Liver (tissue), 9 donors: ENCODE results near the gene CA6. TPM values are rescaled to one million over a fixed set of nuclear protein-coding genes. Genes with fewer than 3 reads are reported as not detected.

Experiments used
- DNase-seq: peaks from one replicate; pipeline ENCODE4 v3.0.0-alpha.2; 2017; ENCODE audit warnings: low spot score
- H3K27ac ChIP-seq, 2 donors: one replicate each; pipeline ENCODE4 v1.7.0; 2013; ENCODE audit warnings: inconsistent platforms in 2 of 2, low read length in 2 of 2, control low read depth in 1 of 2, low read depth in 1 of 2, mild to moderate bottlenecking in 1 of 2
- H3K27me3 ChIP-seq, 4 donors: one replicate each; pipeline versions ENCODE4 v1.6.1 to v1.7.0; 2013; ENCODE audit warnings: low read length in 3 of 4, inconsistent platforms in 1 of 4, mild to moderate bottlenecking in 1 of 4, moderate library complexity in 1 of 4; ENCODE audit not compliant: control insufficient read depth in 4 of 4, insufficient read depth in 4 of 4
- H3K36me3 ChIP-seq, 4 donors: one replicate each; pipeline versions ENCODE4 v1.6.1 to v1.7.0; 2013; ENCODE audit warnings: low read length in 3 of 4, mild to moderate bottlenecking in 3 of 4, low read depth in 1 of 4, moderate library complexity in 1 of 4; ENCODE audit not compliant: control insufficient read depth in 4 of 4, insufficient read depth in 3 of 4
- H3K4me1 ChIP-seq, 4 donors: one replicate each; pipeline versions ENCODE4 v1.6.1 to v1.7.0; 2013; ENCODE audit warnings: low read length in 3 of 4, mild to moderate bottlenecking in 3 of 4, moderate library complexity in 1 of 4; ENCODE audit not compliant: control insufficient read depth in 4 of 4, insufficient read depth in 4 of 4
- H3K4me3 ChIP-seq, 3 donors: one replicate each; pipeline versions ENCODE4 v1.6.1 to v1.7.0; 2013; ENCODE audit warnings: low read length in 3 of 3, control low read depth in 1 of 3, low read depth in 1 of 3, mild to moderate bottlenecking in 1 of 3
- H3K9ac ChIP-seq, 2 donors: one replicate each; pipeline ENCODE4 v1.7.0; 2013; ENCODE audit warnings: low read length in 2 of 2, mild to moderate bottlenecking in 2 of 2, moderate library complexity in 2 of 2, control low read depth in 1 of 2, low read depth in 1 of 2
- H3K9me3 ChIP-seq, 4 donors: one replicate each; pipeline versions ENCODE4 v1.6.1 to v1.7.0; 2013; ENCODE audit warnings: low read length in 3 of 4; ENCODE audit not compliant: control insufficient read depth in 4 of 4
- ATF3 ChIP-seq: IDR thresholded peaks from 2 replicates; pipeline ENCODE4 v1.6.1; 2016; ENCODE audit warnings: antibody characterized with exemption
- CTCF ChIP-seq: fragments of 150-350 bp; IDR thresholded peaks from 2 replicates; pipeline ENCODE4 v1.5.1; 2017; ENCODE audit warnings: improper control_type of control experiment, low read depth, low read length; ENCODE audit not compliant: missing input control
- EGR1 ChIP-seq, 2 donors: IDR thresholded peaks; 2 replicates each; pipeline ENCODE4 v1.6.1; 2016 to 2018; ENCODE audit warnings: antibody characterized with exemption in 2 of 2, low read depth in 2 of 2
- FOXA1 ChIP-seq: IDR thresholded peaks from 2 replicates; pipeline ENCODE4 v1.6.1; 2016; ENCODE audit warnings: antibody characterized with exemption
- FOXA2 ChIP-seq: IDR thresholded peaks from 2 replicates; pipeline ENCODE4 v1.6.1; 2016; ENCODE audit warnings: antibody characterized with exemption
- GABPA ChIP-seq, 2 donors: IDR thresholded peaks in 1 of 2; conservative IDR thresholded peaks in 1 of 2; 2 replicates each; pipeline ENCODE4 v1.6.1; 2016; ENCODE audit warnings: antibody characterized with exemption in 2 of 2, mild to moderate bottlenecking in 1 of 2, moderate library complexity in 1 of 2
- HNF4A ChIP-seq, 2 donors: conservative IDR thresholded peaks; 2 replicates each; pipeline ENCODE4 v1.6.1; 2016; ENCODE audit warnings: antibody characterized with exemption in 2 of 2, mild to moderate bottlenecking in 2 of 2
- HNF4G ChIP-seq: IDR thresholded peaks from 2 replicates; pipeline ENCODE4 v1.6.1; 2016; ENCODE audit warnings: antibody characterized with exemption
- JUND ChIP-seq, 2 donors: IDR thresholded peaks; 2 replicates each; pipeline ENCODE4 v1.6.1; 2016; ENCODE audit warnings: antibody characterized with exemption in 2 of 2
- MAX ChIP-seq: IDR thresholded peaks from 2 replicates; pipeline ENCODE4 v1.6.1; 2016; ENCODE audit warnings: antibody characterized with exemption
- NR2F2 ChIP-seq: IDR thresholded peaks from 2 replicates; pipeline ENCODE4 v1.6.1; 2016; ENCODE audit warnings: antibody characterized with exemption
- RAD21 ChIP-seq, 2 donors: IDR thresholded peaks; 2 replicates each; pipeline ENCODE4 v1.6.1; 2016; ENCODE audit warnings: antibody characterized with exemption in 2 of 2, mild to moderate bottlenecking in 2 of 2
- REST ChIP-seq: IDR thresholded peaks from 2 replicates; pipeline ENCODE4 v1.6.1; 2016; ENCODE audit warnings: antibody characterized with exemption, mild to moderate bottlenecking
- RXRA ChIP-seq, 2 donors: IDR thresholded peaks; 2 replicates each; pipeline ENCODE4 v1.6.1; 2017 to 2018; ENCODE audit warnings: antibody characterized with exemption in 2 of 2, mild to moderate bottlenecking in 1 of 2
- SP1 ChIP-seq: IDR thresholded peaks from 2 replicates; pipeline ENCODE4 v1.6.1; 2018; ENCODE audit warnings: antibody characterized with exemption, mild to moderate bottlenecking
- TAF1 ChIP-seq: conservative IDR thresholded peaks from 2 replicates; pipeline ENCODE4 v1.6.1; 2016; ENCODE audit warnings: antibody characterized with exemption, mild to moderate bottlenecking
- YY1 ChIP-seq: IDR thresholded peaks from 2 replicates; pipeline ENCODE4 v1.6.1; 2016; ENCODE audit warnings: antibody characterized with exemption, mild to moderate bottlenecking
- ZBTB33 ChIP-seq: IDR thresholded peaks from 2 replicates; pipeline ENCODE4 v1.6.1; 2016; ENCODE audit warnings: antibody characterized with exemption
- WGBS: extraction: QIAGEN DNeasy Blood & Tissue Kit; methylation state at CpG from one replicate; pipeline ENCODE4 v1.1.7; 2013; 5-methylcytosine and 5-hydroxymethylcytosine counted together
- polyA plus RNA-seq, 2 donors: library from polyadenylated mRNA; stranded (reverse) in 1 of 2; unstranded in 1 of 2; fragments of 200-250 nt in 1 of 2; fragments of >200 nt in 1 of 2; fragmentation: Nextera tagmentation in 1 of 2; extraction: Ambion mirVana in 1 of 2; gene quantifications; one replicate each; pipeline versions ENCODE4 v1.2.1 to v1.2.3, GENCODE V29; 2013 to 2015
- total RNA-seq, 2 donors: library from RNA; depleted of rRNA; stranded (reverse); fragments of >200 nt; gene quantifications; one replicate each; pipeline ENCODE4 v1.2.3, GENCODE V29; 2014
- donor health status: healthy.
- donor health status: healthy.
- donor health status: healthy.
- donor health status: healthy.
- donor health status: healthy.

The CA6 gene
- total and polyA plus RNA-seq, 4 donors = not detected

GRCh38 chr1:8987881-8988617, 42.4 kb downstream of the CA6 start:
- WGBS = 33% methylated on average over 9 of the region's 9 CpGs
- H3K9me3 ChIP-seq = no peaks in the 10 kb centered on the region
- H3K4me3 ChIP-seq = no peak overlapping the region
- no peak overlapping the region for H3K9ac ChIP-seq
- H3K27ac ChIP-seq = no peak overlapping the region
- H3K27me3 ChIP-seq = no peaks in the 10 kb centered on the region
- DNase-seq = peak; percentile 63
- peaks cover 0 to 5% (median 0%) of the 10 kb centered on the region in 4 donors for H3K4me1 ChIP-seq
- no peaks in the 10 kb centered on the region for H3K36me3 ChIP-seq
- no peak for TF ChIP-seq FOXA2
- no peak for TF ChIP-seq HNF4G
- TF ChIP-seq ZBTB33 = no peak
- no peak for TF ChIP-seq REST
- no peak for TF ChIP-seq EGR1 (IDR thresholded peaks at IDR 0.05; ENCODE audit: low read depth in 2 of 2)
- TF ChIP-seq SP1 = no peak
- no peak for TF ChIP-seq FOXA1
- TF ChIP-seq GABPA (IDR thresholded peaks at IDR 0.05 in 1 of 2, conservative IDR thresholded peaks at IDR 0.05 in 1 of 2) = no peak
- TF ChIP-seq TAF1 = no peak
- no peak for TF ChIP-seq NR2F2
- no peak for TF ChIP-seq YY1
- peak; percentile 80 to 85 for TF ChIP-seq RAD21 (IDR thresholded peaks at IDR 0.05)
- no peak for TF ChIP-seq MAX
- TF ChIP-seq CTCF = peak; percentile 87
- no peak for TF ChIP-seq JUND (IDR thresholded peaks at IDR 0.05)
- no peak for TF ChIP-seq ATF3

- no peak overlapping the region for H3K4me3 ChIP-seq
- no peak for DNase-seq
- 76% methylated on average over 13 of the region's 13 CpGs for WGBS
- H3K4me1 ChIP-seq = peaks cover 0 to 5% (median 0%) of the 10 kb centered on the region in 4 donors
- H3K9ac ChIP-seq = no peak overlapping the region
- no peaks in the 10 kb centered on the region for H3K36me3 ChIP-seq
- H3K27ac ChIP-seq = no peak overlapping the region
- no peaks in the 10 kb centered on the region for H3K27me3 ChIP-seq
- H3K9me3 ChIP-seq = no peaks in the 10 kb centered on the region
- no peak for TF ChIP-seq HNF4A (conservative IDR thresholded peaks at IDR 0.05)
- TF ChIP-seq GABPA (IDR thresholded peaks at IDR 0.05 in 1 of 2, conservative IDR thresholded peaks at IDR 0.05 in 1 of 2) = no peak
- no peak for TF ChIP-seq REST
- no peak for TF ChIP-seq RXRA (IDR thresholded peaks at IDR 0.05)
- no peak for TF ChIP-seq FOXA2
- TF ChIP-seq HNF4G = no peak
- TF ChIP-seq RAD21 (IDR thresholded peaks at IDR 0.05) = no peak
- TF ChIP-seq EGR1 (IDR thresholded peaks at IDR 0.05; ENCODE audit: low read depth in 2 of 2) = no peak
- TF ChIP-seq ATF3 = no peak
- TF ChIP-seq TAF1 = no peak
- no peak for TF ChIP-seq SP1
- no peak for TF ChIP-seq YY1
- TF ChIP-seq MAX = no peak
- no peak for TF ChIP-seq FOXA1
- no peak for TF ChIP-seq JUND (IDR thresholded peaks at IDR 0.05)
Measured at GRCh38 chr1:8988618-8988967, 42.9 kb downstream of the CA6 start.
